SK-N-MC (cell line): ENCODE results near the gene TEPSIN.

Experiments used
- EZH2 ChIP-seq: fragments of 200-600 bp; sonication (generic); IDR thresholded peaks from one replicate; pipeline ENCODE4 v1.6.1; 2017; ENCODE audit warnings: antibody characterized with exemption
- POLR2AphosphoS5 ChIP-seq: IDR thresholded peaks from 2 replicates; pipeline ENCODE4 v1.6.1; 2012; ENCODE audit warnings: mild to moderate bottlenecking, low read depth, low read length, borderline replicate concordance

- TF ChIP-seq POLR2AphosphoS5 (no peak), EZH2 (no peak)
These were observed 46.3 kb downstream of the TEPSIN start for GRCh38 chr17:81192386-81193050.
